Muscle of arm (tissue), 12 donors: ENCODE results near the gene ARPC5L. TPM values are rescaled to one million over a fixed set of nuclear protein-coding genes. Genes with fewer than 3 reads are reported as not detected.
"Not testable (repeated sequence)": the region's sequence is repeated elsewhere in the genome, so short reads cannot be mapped to it uniquely, and the experiment has no call there.

Experiments
- DNase-seq: peaks from one replicate; pipeline ENCODE4 v3.0.0-alpha.2; 2013
- polyA plus RNA-seq, 12 donors: library from polyadenylated mRNA; unstranded; fragments of 120-200 nt; gene quantifications; one replicate each; pipeline ENCODE4 v1.2.1, GENCODE V29; 2013; ENCODE audit not compliant: insufficient read length in 12 of 12

Gene ARPC5L
- polyA plus RNA-seq, 12 donors, result 17.1 to 32.9 (median 29.7) TPM; not detected in 1

DNA sequence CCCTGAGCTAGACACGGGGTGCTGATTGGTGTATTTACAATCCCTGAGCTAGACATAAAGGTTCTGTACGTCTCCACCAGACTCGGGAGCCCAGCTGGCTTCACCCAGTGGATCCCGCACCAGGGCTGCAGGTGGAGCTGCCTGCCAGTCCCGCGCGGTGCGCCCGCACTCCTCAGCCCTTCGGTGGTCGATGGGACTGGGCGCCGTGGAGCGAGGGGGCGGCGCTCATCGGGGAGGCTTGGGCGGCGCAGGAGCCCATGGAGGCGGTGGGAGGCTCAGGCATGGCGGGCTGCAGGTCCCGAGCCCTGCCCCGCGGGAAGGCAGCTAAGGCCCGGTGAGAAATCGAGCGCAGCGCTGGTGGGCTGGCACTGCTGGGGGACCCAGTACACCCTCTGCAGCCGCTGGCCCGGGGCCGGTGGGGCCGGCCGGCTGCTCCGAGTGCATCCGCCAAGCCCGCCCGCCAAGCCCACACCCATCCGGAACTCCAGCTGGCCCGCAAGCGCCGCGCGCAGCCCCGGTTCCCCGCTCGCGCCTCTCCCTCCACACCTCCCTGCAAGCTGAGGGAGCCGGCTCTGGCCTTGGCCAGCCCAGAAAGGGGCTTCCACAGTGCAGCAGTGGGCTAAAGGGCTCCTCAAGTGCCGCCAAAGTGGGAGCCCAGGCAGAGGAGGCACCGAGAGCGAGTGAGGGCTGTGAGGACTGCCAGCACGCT lies 23.2 kb upstream of the ARPC5L start:
- not testable (repeated sequence) for DNase-seq

- no peak for DNase-seq
These were observed 22.2 kb upstream of the ARPC5L start for GRCh38 chr9:124839612-124840299.

DNA sequence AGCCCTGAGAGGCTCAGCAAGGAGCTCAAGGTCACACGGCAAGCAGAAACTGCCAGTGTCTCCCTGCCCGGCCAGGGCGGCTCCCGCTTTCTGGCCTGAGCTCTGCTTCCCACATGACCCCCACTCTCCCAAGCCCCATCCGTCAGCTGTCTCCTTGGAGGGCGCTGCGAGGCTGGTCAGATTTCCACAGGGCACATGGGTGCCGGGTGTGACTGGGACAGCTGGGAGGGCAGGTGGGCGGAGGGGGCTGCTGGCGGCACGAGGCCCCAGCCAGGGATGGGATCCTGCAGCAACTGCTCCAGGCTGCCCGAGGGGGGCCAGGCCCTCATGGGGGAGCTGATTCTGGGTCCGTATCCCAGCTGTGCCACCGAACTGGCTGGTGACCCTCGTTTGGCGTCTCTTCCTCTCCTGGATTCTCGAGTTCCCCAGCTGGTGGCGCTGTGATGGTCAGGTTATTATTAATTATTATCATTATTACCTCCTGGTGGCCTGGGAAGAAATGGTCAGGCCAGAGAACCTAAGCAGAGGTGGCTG lies 21.6 kb upstream of the ARPC5L start:
- no peak for DNase-seq

- no peak for DNase-seq
These were observed 20.7 kb upstream of the ARPC5L start for GRCh38 chr9:124841075-124841821.

DNA sequence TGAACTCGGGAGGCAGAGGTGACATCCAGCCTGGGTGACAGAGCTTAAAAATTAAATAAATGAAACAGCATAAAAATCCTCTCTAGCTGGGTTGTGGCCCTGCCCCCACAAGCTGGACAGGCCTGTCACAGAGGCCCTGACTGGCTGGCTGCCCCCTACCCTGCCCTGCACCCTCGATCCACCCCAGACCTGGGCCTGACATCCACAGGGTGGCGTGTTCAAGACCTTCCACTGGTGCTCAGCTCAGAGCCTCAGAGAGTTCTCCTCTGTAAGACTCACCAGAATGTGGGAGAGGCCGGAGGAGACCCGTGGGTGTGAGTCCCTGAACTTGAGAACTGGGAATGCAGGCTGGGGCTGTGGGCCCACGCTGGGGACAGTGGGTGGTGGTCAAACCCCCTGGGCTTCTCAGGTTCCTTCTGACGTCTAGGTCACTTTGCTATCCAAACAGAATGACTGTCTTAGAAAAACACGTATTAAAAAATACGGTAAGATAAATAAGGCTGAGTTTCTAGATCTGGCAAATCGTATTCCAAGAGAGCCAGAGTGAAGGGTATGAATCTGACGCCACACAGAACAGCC lies 18.4 kb upstream of the ARPC5L start:
- DNase-seq, result no peak

DNA sequence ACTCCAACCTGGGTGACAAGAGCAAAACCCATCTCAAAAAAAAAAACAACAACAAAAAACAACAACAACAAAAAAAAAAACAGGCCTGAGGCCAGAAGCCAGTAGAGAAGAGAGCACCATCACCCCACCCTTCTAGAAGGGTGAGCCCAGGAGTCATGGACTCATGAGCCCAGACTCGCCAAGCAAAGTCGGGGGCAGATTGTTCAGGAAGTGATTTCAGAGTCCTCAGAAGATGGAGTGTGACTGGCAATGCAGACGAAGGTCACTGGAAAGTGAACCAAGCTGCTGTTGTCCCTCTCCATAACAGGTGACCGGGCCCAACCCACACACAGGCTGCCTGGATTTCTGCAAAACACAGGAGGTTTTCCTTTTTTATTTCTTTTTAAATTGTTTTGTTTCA lies 17.6 kb upstream of the ARPC5L start:
- DNase-seq, result no peak

GRCh38 chr9:124846467-124846866 lies 15.5 kb upstream of the ARPC5L start:
- DNase-seq, result not testable (repeated sequence)

DNA sequence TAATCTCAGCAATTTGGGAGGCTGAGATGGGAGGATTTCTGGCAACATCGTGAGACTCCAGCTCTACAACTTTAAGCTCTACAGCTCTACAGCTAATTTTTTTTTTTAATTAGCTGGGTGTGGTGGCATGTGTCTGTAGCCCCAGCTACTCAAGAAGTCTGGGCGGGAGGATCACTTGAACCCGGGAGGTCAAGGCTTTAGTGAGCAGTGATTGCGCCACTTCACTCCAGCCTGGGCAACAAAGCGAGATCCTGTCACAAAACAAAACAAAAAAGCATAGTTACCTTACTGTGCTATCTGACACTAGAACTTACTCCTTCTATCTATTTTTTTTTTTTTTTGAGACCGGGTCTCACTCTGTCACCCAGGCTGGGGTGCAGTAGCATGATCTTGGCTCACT lies 15.0 kb upstream of the ARPC5L start:
- no peak for DNase-seq

DNA sequence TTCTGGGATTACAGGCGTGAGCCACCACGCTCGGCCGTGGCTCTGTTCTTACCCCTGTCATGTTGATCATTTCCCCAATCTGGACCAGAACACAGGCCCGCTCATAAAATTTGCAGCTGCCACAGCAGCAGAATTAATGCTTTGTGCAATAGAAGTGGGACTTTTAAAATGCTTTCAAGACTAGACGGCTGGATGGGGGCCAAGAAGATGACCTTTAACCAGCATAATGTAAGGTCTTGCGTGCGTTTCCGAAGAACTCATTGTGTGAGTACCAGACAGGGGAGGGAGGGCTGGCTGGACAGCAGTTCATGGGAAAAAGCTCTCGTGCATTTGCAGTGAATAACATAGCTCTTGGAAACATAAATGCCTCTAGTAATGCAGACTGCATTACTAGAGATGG lies 12.1 kb upstream of the ARPC5L start:
- DNase-seq, result no peak

- DNase-seq, result no peak
These were observed 9.7 kb upstream of the ARPC5L start for GRCh38 chr9:124852121-124852828.

DNA sequence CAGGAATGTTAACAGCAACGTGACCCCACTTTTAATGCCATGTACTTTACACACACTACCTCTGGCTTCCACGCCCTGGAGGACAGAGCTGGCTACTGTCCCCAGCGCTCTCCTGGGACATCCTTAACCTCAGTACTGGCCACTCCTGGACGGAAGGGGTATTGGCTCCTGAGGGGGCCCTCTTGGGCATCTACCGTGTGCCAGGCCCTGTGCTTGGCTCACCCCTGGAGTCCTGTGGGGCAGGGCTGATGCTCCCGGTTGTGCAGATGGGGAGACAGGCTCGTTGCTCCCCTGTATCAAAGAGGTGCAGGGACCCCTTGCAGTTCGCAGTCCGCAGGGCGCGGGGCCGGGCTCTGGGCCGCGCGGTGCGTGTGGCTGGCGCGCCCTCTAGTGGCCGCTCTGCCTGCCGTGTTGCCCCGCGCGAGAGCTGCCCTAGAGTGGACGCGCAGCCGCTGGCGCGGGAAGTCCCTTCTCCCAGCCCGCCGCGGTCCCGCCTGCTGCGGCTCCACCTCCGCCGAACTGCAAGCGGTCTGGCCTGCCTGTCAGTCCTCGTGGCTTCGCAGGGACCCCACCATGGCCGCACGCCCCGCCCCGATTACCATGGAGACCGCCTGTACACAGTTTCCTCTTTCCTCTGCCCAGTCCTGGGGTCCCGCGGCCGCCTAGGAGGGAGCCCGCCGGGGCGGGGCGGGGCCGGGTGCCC lies 8.9 kb upstream of the ARPC5L start, which contains the start of gene WDR38:
WDR38 (plus strand) TSS at position 632 of the 703 bp plus-strand sequence. CDS start 72 bp downstream, outside the sequence.
- DNase-seq, result peak; percentile 72

DNA sequence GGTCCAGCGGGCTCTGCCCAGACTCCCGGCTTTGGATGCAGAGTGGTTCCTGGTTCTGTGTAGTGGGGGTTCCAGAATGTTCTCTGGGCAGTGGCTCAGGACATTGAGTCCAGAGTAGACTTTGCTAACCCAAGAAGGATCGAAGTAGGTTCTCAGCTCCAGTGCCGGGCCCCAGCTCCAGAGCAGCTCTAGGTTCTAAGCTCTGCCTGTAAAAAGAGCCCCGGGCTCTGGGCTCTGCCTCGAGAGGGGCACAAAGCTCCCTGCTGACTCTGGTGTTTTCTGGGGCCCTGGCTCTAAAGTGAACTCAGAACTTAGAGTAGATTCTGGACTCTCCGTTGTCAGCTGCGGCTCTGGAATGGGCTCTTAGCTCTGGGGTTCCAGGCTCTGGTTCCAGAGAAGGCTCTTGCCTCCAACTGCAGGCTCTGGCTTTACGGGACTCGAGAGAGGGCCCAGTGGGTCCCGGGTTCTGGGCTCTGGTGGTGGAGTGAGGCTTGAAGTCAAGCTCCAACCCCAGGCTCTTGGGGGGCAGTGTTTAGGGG lies 8.3 kb upstream of the ARPC5L start:
- DNase-seq, result no peak

- DNase-seq, result no peak
These were observed 7.8 kb upstream of the ARPC5L start for GRCh38 chr9:124854161-124854560.

DNA sequence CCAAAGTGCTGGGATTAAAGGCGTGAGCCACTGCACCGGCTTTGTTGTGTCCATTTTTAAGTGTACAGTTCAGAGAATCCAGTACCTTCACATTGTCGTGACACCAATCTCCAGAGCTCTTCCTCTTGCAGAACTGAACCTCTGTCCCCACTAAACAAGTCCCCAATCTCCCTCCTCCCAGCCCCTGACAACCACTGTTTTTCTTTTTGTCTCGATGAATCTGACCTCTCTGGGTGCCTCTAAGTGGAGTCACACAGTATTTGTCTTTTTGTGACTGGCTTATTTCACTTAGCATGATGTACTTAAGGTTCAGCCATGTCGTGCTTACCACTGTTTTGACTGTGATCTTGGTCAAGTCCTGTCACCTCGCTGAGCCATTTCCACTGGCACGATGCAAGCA lies 7.1 kb upstream of the ARPC5L start:
- no peak for DNase-seq

GRCh38 chr9:124855566-124855943 lies 6.4 kb upstream of the ARPC5L start:
- DNase-seq, result no peak

DNA sequence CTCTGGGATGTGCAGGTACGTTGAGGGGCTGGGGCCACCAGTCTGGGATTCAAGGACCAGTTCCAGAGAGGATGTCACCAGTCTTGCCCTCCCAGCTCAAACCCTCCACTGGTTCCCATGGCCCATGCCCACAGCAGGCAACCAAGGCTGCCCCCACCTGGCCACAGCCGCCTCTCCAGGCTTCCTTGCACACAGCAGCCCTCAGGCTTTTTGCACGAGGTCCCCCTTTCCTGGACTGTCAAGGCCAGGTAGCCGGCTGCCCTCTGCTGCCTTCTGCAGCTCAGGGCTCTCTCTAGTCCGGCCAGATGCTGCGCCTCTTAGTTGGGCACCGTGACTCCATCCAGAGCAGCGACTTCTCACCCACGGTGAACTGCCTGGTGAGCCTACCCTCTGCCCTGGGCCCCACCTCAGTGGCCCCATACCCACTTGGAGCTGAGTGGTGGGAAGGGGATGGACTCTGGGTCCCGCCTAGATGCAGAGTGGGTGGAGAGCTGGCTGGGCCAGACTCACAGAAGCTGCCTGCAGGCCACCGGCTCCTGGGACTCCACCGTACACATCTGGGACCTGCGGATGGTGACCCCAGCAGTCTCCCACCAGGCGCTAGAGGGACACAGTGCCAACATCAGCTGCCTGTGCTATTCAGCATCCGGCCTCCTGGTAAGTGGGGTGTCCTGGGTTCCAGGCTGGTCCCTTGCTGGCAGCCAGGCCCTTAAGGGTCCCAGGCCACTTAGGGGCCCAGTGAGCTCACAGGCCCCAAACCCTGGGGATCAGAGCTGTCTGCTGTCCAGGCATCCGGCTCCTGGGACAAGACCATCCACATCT lies 5.8 kb upstream of the ARPC5L start:
- DNase-seq, result no peak

GRCh38 chr9:124857533-124858162 lies 4.3 kb upstream of the ARPC5L start:
- DNase-seq, result no peak

DNA sequence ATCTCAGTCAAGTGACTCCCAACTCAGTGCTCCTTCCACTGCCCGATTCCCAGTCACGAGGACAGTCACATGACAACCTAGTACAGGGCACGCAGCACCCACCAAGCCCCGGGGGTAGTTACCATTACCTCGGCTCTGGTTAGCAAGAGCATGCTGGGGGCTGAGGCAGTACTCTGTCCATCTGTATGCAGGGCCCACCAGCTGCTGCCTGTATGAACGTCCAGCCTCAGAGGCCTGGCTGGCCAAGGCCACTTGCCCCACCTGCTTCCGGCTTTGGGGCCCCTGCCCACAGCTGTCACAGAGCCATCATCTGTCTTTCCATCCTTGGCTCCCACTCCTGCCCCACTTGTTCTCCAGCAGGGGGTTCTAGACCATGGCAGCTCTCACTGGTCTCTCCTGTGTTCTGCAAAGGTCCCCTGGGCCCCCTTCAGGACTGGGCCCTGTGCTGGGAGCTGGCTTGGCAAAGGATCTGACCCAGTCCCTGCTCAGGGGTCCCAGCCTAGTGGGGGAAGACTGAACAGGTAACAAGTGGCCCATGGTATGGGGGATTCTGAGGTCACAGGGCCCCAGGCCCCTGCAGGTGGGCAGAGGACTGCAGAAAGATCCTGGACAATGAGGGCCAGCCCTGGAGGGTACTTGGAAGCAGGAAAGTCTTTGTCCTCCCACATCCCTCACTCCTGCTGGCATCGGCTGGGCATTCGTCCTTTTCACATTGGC lies 3.4 kb upstream of the ARPC5L start:
- no peak for DNase-seq
